ENCODE results near the gene PSKH1. TPM values are rescaled to one million over a fixed set of nuclear protein-coding genes. Genes with fewer than 3 reads are reported as not detected.

Gene PSKH1
- total RNA-seq, 2 experiments from 2014 or later, result 19.0 TPM

- CTCF ChIA-PET, result no interaction called here
- H3K27ac Mint-ChIP-seq, result no peak overlapping the region
These were observed 21.8 kb upstream of the PSKH1 start for GRCh38 chr16:67871256-67871655.

DNA sequence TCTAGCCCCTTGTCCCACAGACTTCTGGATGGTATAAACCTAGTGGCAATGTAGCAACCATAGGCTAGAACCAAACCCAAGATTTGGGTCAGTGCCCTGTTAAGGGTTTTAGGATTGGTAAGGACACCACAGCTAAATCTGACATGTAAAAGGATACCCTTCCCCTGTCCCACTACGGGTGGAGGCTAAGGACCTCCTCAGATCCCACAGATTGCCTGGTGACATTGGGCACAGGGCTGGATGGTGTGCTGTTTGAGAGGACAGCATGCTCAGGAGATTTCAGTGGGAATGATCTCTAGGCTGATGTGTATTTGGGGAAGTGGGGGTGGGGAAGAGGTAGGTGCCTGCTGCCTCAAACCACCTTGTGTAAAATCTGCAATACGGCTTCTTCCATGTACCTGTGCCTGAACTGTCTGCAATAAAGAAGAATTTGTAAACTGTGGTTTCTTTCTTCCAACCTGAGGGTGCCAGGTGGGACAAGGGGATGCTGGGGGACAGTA lies 20.9 kb upstream of the PSKH1 start:
- Mint-ChIP-seq H3K4me3 (peak overlapping the region; percentile 91), H3K4me1 (peaks cover 35% of the 10 kb centered on the region), H3K27ac (peak overlapping the region; percentile 88), H3K27me3 (no peaks in the 10 kb centered on the region), H3K9me3 (no peaks in the 10 kb centered on the region), H3K36me3 (ENCODE audit: low read depth) (peaks cover 32% of the 10 kb centered on the region)
- POLR2A ChIA-PET, result interaction anchor here (0.9 to 1.7 kb wide), 5 partner anchors 10 to 64 kb away, joined by 3 to 6 read pairs (median 4); partner anchors contain the start of genes PSKH1 and PSMB10
- no peak for DNase-seq
- CTCF ChIA-PET, result no interaction called here

More at GRCh38 chr16:67871256-67871655, 21.8 kb upstream of the PSKH1 start:
- Mint-ChIP-seq H3K9me3 (no peaks in the 10 kb centered on the region), H3K27me3 (no peaks in the 10 kb centered on the region), H3K36me3 (ENCODE audit: low read depth) (peaks cover 26% of the 10 kb centered on the region), H3K4me1 (peaks cover 34% of the 10 kb centered on the region), H3K4me3 (no peak overlapping the region)
- POLR2A ChIA-PET, result interaction anchor here (0.9 to 1.7 kb wide), 6 partner anchors 9 to 65 kb away, joined by 3 to 6 read pairs (median 4); partner anchors contain the start of genes PSKH1 and PSMB10
- no peak for DNase-seq

DNA sequence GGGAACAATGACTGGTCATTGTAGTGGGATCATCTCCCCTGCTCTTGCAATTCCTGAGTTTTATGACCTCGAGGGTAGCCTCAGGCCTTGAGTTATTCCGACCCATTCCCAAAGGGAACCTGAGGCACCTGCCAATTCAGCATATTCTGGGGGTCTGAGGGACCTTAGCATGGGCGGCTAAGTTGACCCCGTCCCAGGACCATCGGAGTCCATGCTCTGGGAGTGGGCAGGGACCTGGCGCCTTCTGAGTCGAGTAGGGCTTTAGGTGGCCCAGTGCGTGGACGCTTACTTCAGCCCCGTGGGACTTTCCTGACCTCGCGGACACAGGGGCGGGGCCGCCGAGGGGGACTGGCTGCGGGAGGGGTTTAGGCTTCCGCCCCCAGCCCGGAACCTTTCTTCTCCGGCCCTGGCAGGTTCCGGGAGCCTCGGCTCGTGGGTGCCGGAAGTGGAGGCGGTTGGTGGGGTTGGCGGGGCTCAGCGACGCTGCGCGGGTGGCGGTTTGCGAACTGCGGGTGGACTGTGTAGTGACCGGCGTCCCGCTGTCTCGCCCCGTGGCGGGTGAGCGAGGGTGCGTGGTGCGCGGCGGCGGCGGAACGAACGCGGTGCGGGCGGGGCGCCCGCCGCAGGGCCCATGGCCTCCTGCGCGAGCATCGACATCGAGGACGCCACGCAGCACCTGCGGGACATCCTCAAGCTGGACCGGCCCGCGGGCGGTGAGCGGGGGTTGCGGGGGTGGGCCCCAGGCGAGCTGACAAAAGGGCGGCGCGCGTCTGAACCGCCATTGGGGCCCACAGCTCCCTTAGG lies 20.2 kb upstream of the PSKH1 start, which contains the start of gene EDC4:
EDC4 (plus strand) TSS at position 422 of the 804 bp plus-strand sequence; CDS start at position 632, 210 bp downstream.
- H3K36me3 Mint-ChIP-seq (ENCODE audit: low read depth), result peaks cover 39% of the 10 kb centered on the region
- H3K27me3 Mint-ChIP-seq, result no peaks in the 10 kb centered on the region
- DNase-seq, result peak; percentile 90
- ChIA-PET CTCF (interaction anchor here (0.9 to 2.9 kb wide), 4 partner anchors 11 to 200 kb away, joined by 3 to 18 read pairs (median 6); partner anchors contain the start of gene NRN1L), POLR2A (interaction anchor here (0.7 to 2.5 kb wide), 12 partner anchors 10 to 311 kb away, joined by 3 to 12 read pairs (median 5); partner anchors contain the start of genes CTCF, NUTF2, PSKH1 and PSMB10)
- H3K27ac Mint-ChIP-seq, result peak within 1 kb of the TSS; percentile 88
- H3K4me1 Mint-ChIP-seq, result peaks cover 35% of the 10 kb centered on the region
- H3K9me3 Mint-ChIP-seq, result no peaks in the 10 kb centered on the region
- peak within 1 kb of the TSS; percentile 91 for H3K4me3 Mint-ChIP-seq

DNA sequence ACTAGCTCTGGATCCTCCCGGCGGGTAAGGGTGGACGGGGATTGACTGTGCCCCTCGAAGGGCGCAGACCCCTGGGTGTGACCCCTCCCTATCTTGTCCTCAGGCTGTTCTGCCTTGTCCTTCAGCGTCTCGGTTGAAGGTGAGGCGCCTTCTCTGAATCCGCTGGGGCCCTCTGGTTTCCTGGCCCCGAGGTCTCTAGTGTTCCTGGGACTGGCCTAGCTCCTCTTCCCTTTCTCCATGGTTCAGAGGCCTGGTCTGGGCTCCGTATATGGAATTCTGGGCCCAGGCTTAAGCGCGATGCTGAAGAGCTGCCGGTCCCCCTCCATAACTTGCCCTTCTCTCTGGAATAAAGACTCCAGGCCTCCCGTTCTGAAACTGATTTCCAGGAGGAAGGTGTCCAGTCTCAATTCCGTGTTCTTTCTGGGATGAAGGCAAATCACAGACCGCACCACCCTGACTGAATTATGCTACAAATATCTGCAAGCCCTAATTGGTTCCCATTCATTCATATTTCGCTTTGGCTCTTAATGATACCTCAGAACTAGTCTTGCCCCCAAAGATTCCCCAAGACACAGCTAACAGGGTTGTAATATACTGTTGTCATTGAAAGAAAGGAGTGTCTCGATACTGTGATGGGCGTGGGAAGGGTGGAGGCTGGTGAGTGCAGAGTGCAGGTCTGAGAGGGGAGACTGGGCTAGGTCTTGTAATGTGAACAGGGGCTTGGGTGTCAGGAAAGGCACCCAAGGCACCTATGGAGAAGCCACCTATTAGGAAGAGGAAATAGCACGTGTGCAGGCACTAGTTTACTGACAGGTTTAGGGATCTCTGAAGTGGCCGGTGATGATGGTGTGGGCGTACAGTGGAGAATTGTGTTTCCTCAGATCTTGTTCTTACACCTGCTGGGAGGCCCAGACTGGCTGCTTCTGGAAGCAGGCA lies 19.4 kb upstream of the PSKH1 start:
- Mint-ChIP-seq H3K27ac (peak overlapping the region; percentile 88), H3K9me3 (no peaks in the 10 kb centered on the region), H3K36me3 (ENCODE audit: low read depth) (peaks cover 47% of the 10 kb centered on the region), H3K27me3 (no peaks in the 10 kb centered on the region), H3K4me1 (peaks cover 35% of the 10 kb centered on the region), H3K4me3 (peak overlapping the region; percentile 91)
- ChIA-PET POLR2A (interaction anchor here (0.7 to 2.5 kb wide), 11 partner anchors 9 to 312 kb away, joined by 3 to 12 read pairs (median 5); partner anchors contain the start of genes CTCF, NUTF2 and PSKH1), CTCF (interaction anchor here (0.9 to 2.9 kb wide), 5 partner anchors 10 to 201 kb away, joined by 3 to 18 read pairs (median 6); partner anchors contain the start of gene NRN1L)
- DNase-seq, result no peak

DNA sequence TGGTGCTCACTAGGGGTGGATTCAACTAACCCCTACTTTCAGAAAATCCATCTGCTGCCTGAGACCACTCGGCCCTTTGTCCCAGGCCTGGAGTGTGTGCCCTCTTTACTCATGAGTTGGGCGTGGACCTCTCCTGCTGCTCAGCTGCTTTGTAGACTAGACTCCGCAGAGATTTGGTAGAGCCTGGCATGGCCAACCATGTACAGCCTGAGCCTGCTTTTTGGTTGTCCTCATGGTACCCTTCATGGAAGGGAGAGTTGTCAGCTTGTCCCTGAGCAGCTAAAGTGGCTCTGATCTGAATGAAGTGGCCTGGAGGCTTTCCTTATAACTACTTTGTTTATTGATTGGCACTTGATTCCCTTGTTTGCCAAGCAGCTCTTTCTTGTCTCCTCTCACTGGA lies 18.7 kb upstream of the PSKH1 start:
- H3K27me3 Mint-ChIP-seq, result no peaks in the 10 kb centered on the region
- peak overlapping the region; percentile 88 for H3K27ac Mint-ChIP-seq
- no peaks in the 10 kb centered on the region for H3K9me3 Mint-ChIP-seq
- H3K36me3 Mint-ChIP-seq (ENCODE audit: low read depth), result peaks cover 53% of the 10 kb centered on the region
- DNase-seq, result no peak
- H3K4me1 Mint-ChIP-seq, result peaks cover 35% of the 10 kb centered on the region
- CTCF ChIA-PET, result interaction anchor here (1.5 to 2.9 kb wide), 3 partner anchors 10 to 201 kb away, joined by 5 to 18 read pairs (median 6); partner anchors contain the start of gene NRN1L
- H3K4me3 Mint-ChIP-seq, result peak overlapping the region; percentile 91
- POLR2A ChIA-PET, result interaction anchor here (1.3 to 2.5 kb wide), 5 partner anchors 9 to 61 kb away, joined by 4 to 12 read pairs (median 8); partner anchors contain the start of gene NUTF2

- CTCF ChIA-PET, result interaction anchor here (0.5 kb wide), 1 partner anchor 198 kb away, joined by 3 read pairs; no protein-coding TSS in a partner anchor
- POLR2A ChIA-PET, result no interaction called here
- peaks cover 65% of the 10 kb centered on the region for H3K36me3 Mint-ChIP-seq (ENCODE audit: low read depth)
These were observed 16.0 kb upstream of the PSKH1 start for GRCh38 chr16:67877064-67877463.

DNA sequence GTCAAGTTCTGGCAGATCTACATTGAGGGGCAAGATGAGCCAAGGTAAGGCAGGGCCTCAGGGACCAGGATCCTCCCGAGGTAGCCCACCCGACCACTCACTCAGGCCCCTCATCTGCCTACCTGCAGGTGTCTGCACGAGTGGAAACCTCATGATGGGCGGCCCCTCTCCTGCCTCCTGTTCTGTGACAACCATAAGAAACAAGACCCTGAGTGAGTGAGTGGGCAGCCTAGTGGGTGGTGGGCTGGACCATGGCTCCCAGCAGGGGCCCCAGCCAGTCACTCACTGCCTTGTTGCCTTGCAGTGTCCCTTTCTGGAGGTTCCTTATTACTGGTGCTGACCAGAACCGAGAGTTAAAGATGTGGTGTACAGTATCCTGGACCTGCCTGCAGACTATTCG lies 14.8 kb upstream of the PSKH1 start:
- Mint-ChIP-seq H3K27me3 (no peaks in the 10 kb centered on the region), H3K4me1 (peaks cover 27% of the 10 kb centered on the region), H3K9me3 (no peaks in the 10 kb centered on the region), H3K4me3 (no peak overlapping the region), H3K36me3 (ENCODE audit: low read depth) (peaks cover 71% of the 10 kb centered on the region), H3K27ac (no peak overlapping the region)
- ChIA-PET POLR2A (no interaction called here), CTCF (no interaction called here)
- DNase-seq, result no peak

More at GRCh38 chr16:67877064-67877463, 16.0 kb upstream of the PSKH1 start:
- DNase-seq, result no peak
- Mint-ChIP-seq H3K9me3 (no peaks in the 10 kb centered on the region), H3K27me3 (no peaks in the 10 kb centered on the region), H3K4me1 (peaks cover 35% of the 10 kb centered on the region), H3K4me3 (no peak overlapping the region), H3K27ac (no peak overlapping the region)

DNA sequence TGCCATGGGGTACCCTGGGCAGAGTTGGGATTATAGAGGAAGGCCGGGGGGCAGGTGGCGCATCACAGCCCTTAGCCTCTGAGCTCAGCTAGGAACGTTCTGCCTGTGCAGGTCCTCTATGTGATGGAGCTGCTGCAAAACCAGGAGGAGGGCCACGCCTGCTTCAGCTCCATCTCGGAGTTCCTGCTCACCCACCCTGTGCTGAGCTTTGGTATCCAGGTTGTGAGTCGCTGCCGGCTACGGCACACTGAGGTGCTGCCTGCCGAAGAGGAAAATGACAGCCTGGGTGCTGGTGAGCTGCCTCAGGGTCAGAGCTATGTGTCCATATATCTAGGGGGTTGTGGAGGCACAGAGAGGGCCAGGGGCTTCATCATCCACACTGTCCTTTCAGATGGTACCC lies 14.2 kb upstream of the PSKH1 start:
- peaks cover 75% of the 10 kb centered on the region for H3K36me3 Mint-ChIP-seq (ENCODE audit: low read depth)
- H3K9me3 Mint-ChIP-seq, result no peaks in the 10 kb centered on the region
- no peak for DNase-seq
- H3K27me3 Mint-ChIP-seq, result no peaks in the 10 kb centered on the region
- CTCF ChIA-PET, result no interaction called here
- H3K27ac Mint-ChIP-seq, result no peak overlapping the region
- H3K4me1 Mint-ChIP-seq, result peaks cover 25% of the 10 kb centered on the region
- H3K4me3 Mint-ChIP-seq, result no peak overlapping the region
- POLR2A ChIA-PET, result no interaction called here

DNA sequence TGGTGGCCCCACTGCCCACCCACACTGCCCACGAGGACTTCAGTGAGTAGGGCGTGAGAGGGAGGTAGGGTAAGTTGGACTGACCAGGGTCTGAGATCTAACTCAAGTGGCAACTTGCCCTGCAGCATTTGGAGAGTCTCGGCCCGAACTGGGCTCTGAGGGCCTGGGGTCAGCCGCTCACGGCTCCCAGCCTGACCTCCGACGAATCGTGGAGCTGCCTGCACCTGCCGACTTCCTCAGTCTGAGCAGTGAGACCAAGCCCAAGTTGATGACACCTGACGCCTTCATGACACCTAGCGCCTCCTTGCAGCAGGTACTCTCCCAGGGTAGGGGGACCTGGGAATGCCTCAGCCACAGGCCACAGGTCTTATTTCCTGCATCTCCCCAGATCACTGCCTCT lies 13.6 kb upstream of the PSKH1 start:
- Mint-ChIP-seq H3K36me3 (ENCODE audit: low read depth) (peaks cover 80% of the 10 kb centered on the region), H3K27me3 (no peaks in the 10 kb centered on the region), H3K27ac (no peak overlapping the region), H3K4me3 (no peak overlapping the region), H3K4me1 (peaks cover 19% of the 10 kb centered on the region), H3K9me3 (no peaks in the 10 kb centered on the region)
- CTCF ChIA-PET, result no interaction called here
- POLR2A ChIA-PET, result no interaction called here
- no peak for DNase-seq

DNA sequence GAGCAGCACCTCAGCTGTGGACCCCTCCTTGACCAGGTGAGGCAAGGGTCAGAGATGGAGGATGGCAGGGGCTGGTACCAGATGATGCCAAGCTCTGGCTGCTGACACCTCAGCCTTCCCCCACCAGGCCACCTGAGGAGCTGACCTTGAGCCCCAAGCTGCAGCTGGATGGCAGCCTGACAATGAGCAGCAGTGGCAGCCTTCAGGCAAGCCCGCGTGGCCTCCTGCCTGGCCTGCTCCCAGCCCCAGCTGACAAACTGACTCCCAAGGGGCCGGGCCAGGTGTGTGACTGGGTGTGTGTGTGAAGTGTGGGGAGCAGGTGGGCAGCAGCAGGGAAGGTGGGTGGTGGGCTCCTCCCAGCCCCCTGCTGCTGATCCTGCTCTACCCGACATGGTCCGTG lies 13.1 kb upstream of the PSKH1 start:
- ChIA-PET CTCF (no interaction called here), POLR2A (no interaction called here)
- Mint-ChIP-seq H3K4me1 (peaks cover 14% of the 10 kb centered on the region), H3K4me3 (no peak overlapping the region), H3K36me3 (ENCODE audit: low read depth) (peaks cover 81% of the 10 kb centered on the region), H3K27me3 (no peaks in the 10 kb centered on the region), H3K27ac (no peak overlapping the region), H3K9me3 (no peaks in the 10 kb centered on the region)
- DNase-seq, result no peak

- DNase-seq, result no peak
- Mint-ChIP-seq H3K27ac (no peak overlapping the region), H3K4me1 (peaks cover 8% of the 10 kb centered on the region), H3K27me3 (no peaks in the 10 kb centered on the region), H3K9me3 (no peaks in the 10 kb centered on the region), H3K36me3 (ENCODE audit: low read depth) (peaks cover 81% of the 10 kb centered on the region), H3K4me3 (no peak overlapping the region)
- ChIA-PET POLR2A (interaction anchor here (2.1 kb wide), 1 partner anchor 54 kb away, joined by 6 read pairs; no protein-coding TSS in a partner anchor), CTCF (interaction anchor here (0.6 to 0.8 kb wide), 2 partner anchors 11 to 71 kb away, joined by 3 read pairs; no protein-coding TSS in a partner anchor)
These were observed 12.5 kb upstream of the PSKH1 start for GRCh38 chr16:67880584-67880983.

DNA sequence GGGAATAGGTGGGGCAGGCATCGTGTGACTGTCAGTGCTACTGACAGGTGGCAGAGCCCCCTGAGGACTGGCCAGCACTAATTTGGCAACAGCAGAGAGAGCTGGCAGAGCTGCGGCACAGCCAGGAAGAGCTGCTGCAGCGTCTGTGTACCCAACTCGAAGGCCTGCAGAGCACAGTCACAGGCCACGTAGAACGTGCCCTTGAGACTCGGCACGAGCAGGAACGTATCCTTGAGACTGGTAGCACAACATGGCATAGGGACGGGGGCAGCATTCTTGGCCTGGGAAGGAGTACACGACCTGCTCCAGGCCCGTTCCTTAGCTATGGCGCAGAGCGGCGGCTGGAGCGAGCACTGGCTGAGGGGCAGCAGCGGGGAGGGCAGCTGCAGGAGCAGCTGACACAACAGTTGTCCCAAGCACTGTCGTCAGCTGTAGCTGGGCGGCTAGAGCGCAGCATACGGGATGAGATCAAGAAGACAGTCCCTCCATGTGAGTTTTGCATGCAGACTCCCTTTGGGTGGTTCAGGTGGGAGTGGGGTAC lies 11.4 kb upstream of the PSKH1 start:
- ChIA-PET CTCF (interaction anchor here (0.7 to 3.8 kb wide), 6 partner anchors 9 to 72 kb away, joined by 3 to 22 read pairs (median 4); partner anchors contain the start of gene PSMB10), POLR2A (interaction anchor here (1.2 to 3.6 kb wide), 3 partner anchors 11 to 53 kb away, joined by 4 to 19 read pairs (median 6); partner anchors contain the start of gene PSKH1)
- H3K4me3 Mint-ChIP-seq, result no peak overlapping the region
- H3K27ac Mint-ChIP-seq, result no peak overlapping the region
- no peaks in the 10 kb centered on the region for H3K4me1 Mint-ChIP-seq
- no peaks in the 10 kb centered on the region for H3K9me3 Mint-ChIP-seq
- no peak for DNase-seq
- peaks cover 69% of the 10 kb centered on the region for H3K36me3 Mint-ChIP-seq (ENCODE audit: low read depth)
- H3K27me3 Mint-ChIP-seq, result no peaks in the 10 kb centered on the region

Data from activated CD4-positive, alpha-beta memory T cell treated with anti-CD3 and anti-CD28 coated beads, Interleukin-2, amount 10 ng/mL, durations not matched to agents 7 days and 5 days (primary cell).